GM21529 (cell line): ENCODE measurements around the gene EXOC3L4.
A peak's percentile ranks its signal among the peaks of the same experiment; 100 is the strongest.
"Not testable (repeated sequence)": the region's sequence is repeated elsewhere in the genome, so short reads cannot be mapped to it uniquely, and the experiment has no call there.

ENCODE experiments used
- ATAC-seq: cut with Tn5 transposase; IDR thresholded peaks from one replicate; pipeline ENCODE4 v1.9.1; 2021; ENCODE audit not compliant: unreplicated experiment

The EXOC3L4 gene

DNA sequence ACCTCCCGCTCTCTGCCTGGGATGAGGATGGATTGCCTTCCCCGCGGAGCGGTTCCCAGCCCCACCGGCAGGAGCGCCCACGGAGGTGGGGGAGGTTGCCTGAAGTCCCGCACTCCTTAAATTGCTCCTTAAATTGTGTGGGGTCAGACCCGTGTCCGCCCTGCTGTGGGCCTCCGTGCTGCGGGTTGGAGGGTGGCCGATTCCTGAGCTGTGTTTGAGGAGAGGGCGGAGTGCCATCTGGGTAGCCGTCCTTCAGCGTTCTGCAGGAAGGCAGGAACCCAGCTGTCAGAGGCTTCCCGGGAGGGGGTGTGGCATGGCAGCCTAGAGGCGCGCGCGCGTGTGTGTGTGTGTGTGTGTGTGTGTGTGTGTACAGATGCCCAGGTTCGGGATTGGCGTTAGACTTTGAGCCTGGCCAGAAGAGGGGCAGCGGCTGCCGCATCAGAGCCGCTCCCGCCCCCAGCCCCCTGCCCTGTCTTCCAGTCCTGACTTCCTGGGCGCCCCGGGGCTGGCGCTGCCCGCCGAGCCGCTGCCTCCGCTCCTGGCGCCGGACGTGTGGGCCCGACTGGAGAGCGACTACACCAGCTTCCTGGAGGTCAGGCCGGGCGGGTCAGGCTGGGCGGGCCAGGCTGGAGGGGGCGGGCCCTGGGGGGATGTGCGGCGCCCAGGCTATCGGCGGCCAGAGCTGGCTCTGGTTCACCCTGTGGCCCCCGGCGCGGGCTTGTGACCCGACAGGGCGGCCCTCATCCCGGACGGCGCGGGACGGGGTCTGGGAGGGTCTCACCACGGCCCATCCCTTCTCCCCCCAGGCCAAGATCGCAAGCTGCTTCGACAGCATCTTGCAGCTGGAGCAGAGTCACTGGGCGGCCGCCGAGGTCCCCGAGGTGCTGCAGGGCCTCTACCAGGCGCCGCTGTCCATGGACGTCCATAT, 9.2 kb downstream of the EXOC3L4 start:
- no peak for ATAC-seq

DNA sequence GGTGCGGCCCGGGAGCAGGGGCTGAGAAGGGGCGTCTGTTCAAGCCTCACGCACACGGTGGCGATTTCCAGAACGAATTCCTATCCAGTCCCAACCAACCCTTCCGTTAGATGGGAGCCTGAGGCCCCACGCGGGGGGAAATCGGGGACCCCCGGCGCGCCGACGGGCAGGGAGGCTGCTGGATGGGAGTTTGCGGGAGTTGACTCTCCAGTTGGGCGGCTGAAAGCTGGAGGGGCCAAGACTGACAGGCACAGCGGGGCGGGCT, 9.8 kb downstream of the EXOC3L4 start:
- ATAC-seq, result no peak

DNA sequence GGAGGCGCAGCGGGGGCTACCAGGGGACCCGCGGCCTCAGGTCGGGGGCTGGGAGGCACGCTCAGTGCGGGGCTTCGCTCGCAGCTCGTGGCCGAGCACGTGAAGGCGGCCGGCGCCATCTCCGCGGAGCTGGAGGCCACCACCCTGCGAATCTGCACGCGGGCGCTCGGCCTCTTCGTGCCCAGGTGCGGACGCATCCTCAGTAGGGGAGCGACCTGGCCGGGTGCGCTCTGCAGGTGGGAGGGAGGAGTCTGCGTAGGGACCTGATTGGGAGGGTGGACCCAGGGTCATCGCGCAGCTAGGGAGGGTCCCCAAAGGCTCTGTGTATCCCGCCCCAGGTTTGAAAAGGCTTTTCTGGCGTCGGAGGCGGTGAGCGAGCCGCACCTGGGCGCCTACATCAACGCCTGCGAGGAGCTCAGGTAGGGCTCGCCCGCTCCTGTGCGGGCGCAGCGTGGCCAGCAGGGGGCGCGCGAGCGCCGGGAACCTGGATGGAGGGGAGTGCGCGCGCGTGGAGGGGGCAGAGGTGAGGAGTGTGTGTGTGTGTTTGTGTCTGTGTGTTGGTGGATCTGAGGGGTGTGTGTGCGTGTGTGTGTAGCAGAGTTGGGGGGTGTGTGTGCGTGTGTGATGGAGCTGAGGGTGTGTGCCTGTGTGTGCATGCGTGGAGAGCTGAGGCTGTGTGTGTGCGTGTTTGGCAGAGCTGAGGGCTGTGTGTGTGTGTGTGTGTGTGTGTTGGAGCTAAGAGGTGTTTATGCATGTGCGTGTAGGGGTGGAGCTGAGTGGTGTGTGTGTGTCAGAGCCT, 10.3 kb downstream of the EXOC3L4 start:
- no peak for ATAC-seq

DNA sequence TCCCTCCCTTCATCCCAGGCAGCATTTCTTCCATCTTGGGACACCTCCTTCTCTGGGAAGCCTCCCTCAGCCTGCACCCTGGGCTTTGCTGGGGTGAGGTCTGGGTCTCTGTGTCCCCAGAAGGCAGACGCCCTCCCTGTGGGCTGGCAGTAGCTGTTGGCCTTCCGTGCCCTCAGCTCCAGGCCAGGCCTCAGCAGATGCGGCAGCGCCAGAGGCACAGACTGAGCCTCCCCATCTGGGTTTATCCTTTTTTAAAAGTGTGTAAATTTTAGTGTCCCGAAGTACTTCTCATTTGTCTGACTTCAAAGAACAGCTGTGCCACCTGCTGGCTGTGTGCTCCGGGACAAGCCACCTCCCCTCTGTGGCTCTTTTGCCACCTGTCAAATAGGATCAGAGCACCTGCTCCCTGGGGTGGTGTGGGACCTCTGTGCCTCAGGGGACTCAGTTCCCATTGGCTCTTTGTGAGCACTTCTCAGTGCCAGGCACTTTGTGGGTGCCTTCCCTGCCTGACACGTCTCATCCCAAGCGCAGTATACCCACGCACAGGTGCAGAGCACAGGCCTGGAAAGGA, 11.1 kb downstream of the EXOC3L4 start:
- no peak for ATAC-seq

DNA sequence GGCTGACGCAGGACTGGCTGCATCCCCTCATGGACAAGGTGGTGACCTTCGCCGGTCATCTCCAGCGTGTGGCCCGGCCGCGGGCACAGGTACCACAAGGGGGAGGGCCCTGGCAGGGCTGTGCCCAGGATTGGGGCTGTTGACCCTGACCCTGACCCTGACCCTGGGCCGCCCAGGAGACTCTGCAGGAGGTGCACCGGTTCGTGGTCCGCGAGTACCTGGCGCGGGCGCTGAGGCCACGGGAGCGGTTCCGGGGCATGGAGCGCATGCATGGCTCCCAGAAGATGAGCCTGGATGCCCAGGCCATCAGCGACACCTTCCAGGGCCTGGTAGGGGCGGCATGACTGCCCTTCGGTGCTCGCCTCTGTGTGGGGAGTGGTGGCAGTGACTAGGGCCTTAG, 12.9 kb downstream of the EXOC3L4 start:
- ATAC-seq, result no peak

DNA sequence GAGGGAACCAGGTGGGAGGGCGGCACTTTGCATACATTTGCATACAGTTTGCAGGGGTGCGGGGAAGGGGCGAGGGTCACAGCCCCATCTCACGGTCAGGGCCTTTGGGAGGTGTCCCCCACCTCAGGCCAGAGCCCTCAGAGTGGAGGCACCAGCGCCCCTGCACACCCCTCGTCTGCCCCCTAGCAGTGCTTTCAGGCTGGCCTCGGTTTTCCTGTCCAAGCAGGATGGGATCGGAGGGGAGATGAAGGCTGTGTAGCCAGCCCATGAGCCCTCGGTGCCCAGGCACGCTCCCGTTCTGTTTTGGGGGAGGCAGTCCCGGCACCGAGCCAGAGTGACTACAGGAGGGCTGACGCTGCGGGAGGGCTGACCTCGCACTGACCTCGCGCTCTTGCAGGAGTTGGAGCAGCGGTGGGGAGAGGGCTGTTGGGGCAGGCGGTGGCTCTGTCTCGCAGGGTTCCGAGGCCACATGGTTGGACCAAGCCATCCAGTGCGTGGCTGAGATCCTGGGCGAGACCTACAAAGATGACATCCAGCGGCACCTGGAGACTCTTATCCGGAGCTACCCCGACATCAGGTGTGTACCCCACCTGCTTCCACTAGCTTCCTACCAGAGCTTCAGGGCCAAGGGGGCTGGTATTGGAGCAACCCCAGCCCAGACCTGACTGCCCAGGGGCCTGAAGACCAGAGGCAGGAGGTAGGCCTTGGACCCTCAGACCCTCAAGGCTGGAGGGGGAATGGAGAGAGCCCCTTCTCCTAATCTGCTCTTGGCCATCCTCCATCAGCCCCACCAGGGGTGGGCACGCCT, 13.6 kb downstream of the EXOC3L4 start:
- ATAC-seq, result no peak

DNA sequence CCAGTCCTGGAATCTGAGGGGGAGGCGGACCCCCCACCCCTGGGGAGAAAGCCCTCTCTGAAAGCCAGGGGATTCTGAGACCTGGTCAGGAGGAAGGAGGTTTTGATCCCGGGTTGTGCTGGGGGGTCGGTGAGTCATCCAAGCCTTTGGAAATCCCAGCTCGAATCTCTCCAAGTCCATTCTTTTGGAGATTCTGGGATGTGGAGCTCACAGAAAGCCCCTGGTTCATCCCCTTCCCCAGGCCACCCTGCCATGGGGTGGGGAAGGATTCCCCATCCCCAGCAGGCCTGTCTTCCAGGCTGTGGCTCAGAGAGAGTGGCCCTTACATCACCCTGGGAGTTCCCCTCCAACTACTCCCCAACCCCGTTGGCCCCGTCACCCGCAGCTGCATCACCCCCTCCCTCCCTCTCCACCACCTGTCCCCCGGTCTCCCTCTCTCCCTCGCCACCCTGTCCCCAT, 14.3 kb downstream of the EXOC3L4 start:
- ATAC-seq, result peak; percentile 37

DNA sequence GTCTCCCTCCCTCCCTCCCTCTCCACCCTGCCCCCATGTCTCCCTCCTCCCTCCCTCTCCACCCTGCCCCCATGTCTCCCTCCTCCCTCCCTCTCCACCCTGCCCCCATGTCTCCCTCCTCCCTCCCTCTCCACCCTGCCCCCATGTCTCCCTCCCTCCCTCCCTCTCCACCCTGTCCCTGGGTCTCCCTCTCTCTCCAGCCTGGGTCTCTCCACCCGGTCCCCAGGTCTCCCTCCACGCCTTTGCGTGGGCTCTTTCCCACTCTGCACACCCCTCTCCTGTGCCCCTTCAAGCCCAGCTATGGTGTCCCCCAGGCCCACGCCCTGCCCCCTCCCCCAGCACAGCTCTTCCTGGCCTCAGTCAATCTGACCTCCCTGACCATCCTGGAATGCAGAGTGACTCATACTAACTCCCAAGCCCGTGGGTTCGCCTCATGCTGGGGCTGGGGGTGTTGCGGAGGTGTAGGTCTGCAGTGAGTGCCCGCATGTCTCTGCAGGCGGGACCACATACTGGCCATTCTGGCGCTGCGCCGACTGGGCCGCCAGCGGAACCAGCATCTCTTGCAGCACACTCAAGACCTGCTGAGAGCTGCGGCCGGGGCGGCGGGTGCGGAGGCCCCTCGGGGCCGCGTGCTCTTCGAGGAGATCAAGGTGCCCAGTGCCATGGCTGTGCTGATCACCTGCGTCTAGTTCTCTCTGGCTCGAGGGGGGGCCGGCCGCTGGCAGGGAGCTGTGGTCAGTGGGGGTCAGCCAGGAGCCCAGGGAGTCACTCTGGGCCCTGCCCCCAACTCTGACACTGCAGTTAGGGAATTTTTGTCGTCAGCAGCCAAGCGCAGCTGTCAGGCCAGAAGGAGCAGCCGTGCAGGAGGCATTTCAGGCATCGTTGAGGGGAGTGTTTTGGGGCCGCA, 15.3 kb downstream of the EXOC3L4 start:
- ATAC-seq, result no peak

DNA sequence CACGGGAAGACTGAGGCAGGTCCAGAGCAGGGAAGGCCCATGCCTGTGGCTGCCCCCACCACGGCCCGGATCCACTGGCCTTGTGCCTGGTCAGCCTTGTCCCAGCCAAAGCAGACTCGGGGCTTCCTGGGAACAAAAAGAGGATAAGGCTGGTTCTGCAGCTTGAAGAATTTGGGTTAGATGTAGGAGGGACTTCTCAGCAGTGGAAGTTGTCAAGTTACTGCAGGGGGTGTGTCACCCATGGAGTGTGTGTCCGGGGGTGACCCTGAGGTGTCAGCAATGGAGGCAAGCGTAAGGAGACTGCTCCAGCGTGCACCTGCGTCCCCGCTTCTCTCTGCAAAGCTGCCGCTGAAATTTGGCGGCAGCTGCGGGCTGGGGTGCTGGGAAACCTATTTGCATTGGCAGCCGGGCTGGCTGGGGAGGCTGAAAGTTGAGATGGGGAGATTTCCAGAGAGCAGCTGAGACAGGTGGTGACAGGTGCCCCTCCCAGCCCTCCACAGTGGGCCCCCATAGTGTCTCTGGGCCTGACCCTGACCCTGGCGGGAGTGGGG, 16.2 kb downstream of the EXOC3L4 start:
- peak; percentile 42 for ATAC-seq

DNA sequence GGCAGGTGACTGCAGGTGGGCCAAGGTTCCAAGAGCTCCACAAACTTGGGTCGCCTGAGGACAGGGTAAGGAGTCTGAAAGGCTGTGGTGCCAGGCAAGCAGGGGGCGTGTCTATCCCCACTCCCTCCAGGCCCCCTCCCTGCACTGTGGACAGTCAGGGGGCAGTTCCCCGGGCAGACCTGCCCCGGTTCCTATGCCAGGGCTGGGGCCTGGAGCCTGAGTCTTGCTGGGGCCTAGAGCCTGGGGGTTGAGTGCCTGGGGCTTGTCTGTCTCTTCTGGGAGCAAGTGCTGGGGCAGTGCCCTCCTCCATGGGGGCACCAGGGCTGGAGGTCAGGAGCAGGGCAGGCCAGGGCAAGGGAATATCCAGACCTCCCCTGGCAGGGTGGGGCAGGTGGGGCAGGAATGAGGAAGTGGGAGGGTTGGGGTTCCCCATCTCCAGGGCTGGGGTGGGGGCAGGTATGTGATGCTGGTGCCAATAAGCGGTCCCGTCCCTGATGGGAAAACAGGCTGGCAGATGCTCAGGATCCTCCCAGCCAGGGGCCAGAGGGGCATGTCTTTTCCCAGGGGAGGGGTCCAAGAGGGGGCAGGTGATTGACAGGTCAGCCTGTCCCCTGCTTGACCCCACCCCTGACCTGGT, 16.8 kb downstream of the EXOC3L4 start:
- ATAC-seq, result no peak

DNA sequence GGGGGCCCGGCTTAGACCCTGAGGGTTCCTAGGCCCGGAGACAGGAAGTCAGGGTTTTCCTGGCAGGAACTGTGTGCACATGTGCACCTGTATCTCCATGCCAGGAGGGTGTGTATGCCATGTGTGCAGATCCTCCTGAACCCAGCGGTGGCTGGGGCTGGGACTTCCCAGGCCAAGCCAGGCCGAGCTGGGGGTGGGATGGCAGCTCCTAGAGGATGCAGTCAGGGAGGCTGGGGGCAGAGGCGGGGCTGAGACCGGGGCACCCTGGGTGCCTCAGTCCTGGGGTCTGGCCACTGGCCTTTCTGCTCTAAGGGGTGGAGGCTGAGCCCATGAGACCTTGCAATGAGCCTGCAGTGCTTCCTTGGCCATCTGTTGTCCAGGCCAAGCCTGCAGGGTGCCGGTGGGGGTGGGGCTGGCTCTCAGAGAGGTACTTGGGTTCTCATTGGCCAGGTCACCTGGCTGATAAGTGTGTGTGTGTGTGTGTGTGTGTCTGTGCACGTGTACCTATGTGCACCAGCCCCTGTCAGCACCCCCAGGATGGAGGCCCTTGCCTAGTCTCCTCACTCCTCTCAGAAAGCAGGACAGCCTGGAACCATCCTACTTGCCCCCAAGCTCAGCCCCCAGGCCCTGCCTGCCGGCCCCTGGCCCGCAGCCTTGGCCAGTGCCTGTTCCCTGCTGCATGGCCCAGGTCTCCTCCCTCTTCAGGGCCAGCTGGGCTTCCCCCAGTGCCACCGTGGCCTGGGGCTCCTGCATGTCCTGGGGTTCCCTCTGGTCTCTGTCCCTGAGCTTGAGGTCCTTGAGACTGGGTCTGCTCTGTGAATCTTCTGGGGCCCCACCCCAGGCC, 18.1 kb downstream of the EXOC3L4 start:
- ATAC-seq, result no peak

DNA sequence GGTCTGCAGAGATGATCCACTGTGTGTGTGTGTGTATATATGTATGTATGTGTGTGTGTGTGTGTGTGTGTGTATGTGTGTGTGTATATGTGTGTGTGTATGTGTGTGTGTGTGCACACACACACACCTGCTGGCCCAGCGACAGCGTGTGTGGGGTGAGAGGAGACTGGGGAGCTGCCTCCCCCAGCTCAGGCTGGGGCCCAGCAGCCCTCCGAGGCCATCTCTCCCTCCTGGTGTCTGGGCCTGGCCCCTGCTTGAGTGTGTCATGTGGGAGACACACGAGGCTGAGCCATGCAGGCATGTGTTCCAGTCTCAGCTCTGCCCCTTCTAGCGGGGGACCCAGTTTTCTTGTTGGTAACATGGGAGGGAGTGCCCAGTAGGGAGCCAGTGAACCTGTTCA, 18.8 kb downstream of the EXOC3L4 start:
- ATAC-seq, result no peak

DNA sequence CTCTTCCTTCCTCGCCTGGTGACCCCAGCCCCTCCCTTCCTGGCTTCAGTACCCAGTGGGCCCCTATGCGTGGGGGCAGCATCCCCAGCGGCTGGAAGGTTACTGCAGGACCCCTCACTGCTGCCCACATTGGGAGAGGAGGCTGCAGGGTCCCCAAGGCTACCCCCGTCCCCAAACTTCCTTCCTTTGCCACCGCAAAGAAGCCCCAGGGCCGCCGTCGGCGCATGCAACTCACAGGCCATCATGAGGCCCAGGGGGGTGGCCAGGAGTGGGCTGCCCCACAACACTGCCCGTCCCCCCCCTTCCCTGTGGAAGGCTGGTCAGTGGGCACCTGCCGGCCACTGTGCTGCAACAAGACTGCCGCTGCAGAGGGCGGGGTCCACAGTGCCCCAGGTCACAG, 19.2 kb downstream of the EXOC3L4 start:
- ATAC-seq, result no peak

DNA sequence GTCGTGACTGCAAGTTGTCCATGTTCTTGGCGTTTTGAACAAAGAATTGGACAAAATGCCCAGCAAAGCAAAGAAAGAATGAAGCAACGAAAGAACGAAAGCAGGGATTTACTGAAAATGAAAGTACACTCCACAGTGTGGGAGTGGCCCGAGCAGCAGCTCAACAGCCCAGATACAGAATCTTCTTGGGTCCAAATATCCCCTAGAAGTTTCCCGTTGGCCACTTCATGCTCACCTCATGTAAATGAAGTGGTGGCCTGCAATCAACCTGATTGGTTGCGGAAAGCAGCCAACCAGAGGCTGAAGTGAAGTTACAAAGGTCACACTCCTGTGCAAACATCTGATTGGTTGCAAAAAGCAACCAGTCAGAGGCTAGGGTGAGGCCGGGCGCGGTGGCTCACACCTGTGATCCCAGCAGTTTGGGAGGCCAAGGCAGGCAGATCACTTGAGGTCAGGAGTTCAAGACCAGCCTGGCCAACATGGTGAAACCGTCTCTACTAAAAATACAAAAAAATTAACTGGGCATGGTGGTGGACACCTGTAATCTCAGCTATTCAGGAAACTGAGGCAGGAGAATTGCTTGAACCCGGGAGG, 20.7 kb downstream of the EXOC3L4 start:
- ATAC-seq, result not testable (repeated sequence)

DNA sequence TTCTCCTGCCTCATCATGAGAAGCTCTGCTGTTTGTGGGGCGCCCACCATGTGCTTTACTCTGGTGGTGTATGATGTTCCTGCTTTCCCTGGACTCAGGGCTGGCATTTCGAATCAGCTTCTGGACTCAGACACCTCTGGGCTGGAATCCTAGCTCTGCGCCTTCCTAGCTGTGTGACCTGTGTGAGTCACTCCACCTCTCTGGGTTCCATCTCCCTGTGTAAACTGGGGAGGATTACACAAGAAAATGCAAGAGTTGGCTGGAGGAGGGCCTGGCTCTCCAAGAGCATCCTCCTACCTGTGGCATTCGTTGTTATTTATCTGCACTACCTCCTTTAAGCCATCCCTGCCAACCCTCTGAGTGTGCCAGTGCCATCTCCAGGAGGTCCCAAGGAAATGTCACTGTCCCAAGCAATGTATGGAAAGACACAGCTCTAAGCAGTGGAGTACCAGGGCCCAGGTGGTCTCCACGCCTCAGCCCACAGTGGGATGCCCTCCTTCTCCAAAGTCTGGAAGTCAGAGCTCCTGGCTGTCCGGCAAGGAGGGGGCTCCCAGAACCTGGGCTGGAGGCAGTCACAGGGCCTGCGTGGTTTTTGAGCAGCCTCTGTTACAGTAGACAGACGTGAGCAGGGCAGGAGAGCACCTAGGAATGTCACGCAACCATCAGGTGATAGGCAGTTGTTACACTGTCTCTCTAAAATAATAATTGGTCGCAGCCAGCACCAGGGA, 21.5 kb downstream of the EXOC3L4 start:
- no peak for ATAC-seq

DNA sequence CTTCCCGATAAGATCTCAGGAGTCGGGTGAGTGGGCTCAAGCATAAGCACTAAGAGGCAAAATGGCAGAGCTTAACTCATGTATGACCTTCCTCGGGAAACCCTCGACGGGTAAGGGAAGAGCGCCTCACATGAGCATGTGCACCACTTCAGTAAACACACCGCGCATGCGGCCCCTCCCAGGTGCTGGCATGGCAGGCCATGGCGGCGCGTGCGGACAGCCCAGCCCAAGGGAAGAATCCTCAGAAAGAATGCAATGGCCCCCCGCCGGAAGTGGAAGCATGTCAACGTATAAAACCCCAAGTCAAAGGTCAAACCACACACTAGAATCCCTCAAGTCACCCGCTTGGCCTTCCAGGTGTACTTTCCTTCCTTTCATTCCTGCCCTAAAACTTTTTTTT, 22.1 kb downstream of the EXOC3L4 start:
- ATAC-seq, result no peak

DNA sequence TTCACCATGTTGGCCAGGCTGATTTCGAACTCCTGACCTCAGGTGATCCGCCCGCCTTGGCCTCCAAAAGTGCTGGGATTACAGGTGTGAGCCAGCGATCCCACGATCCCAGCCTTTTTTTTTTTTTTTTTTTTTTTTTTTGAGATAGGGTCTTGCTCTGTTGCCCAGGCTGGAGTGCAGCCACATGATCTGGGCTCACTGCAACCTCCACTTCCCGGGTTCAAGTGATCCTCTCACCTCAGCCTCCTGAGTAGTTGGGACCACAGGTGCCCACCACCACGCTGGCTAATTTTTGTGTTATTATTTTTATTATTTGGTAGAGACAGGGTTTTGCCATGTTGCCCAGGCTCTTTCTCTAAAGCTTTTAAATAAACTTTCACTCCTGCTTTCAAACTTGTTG, 23.0 kb downstream of the EXOC3L4 start:
- ATAC-seq, result not testable (repeated sequence)
